CD8-positive, alpha-beta memory T cell (primary cell): ENCODE measurements around the gene HS3ST1. TPM values are rescaled to one million over a fixed set of nuclear protein-coding genes. Genes with fewer than 3 reads are reported as not detected.

Experiments
- CTCF ChIA-PET: fragments of 350-600 bp; sonication (Branson Sonifier 250); formaldehyde crosslinking; loops from one replicate; lab custom pipeline; 2021; ENCODE audit warnings: antibody characterized with exemption; lab: Charles Lee
- POLR2A ChIA-PET: fragments of 350-600 bp; sonication (Branson Sonifier 250); formaldehyde crosslinking; loops from one replicate; lab custom pipeline; 2021; ENCODE audit warnings: antibody characterized with exemption; lab: Charles Lee
- DNase-seq, 5 donors: peaks; one replicate each; pipeline versions ENCODE4 v3.0.0 to v3.0.0-alpha.2; 2020 to 2022; ENCODE audit warnings: mixed read lengths in 1 of 5
- H3K27ac ChIP-seq: one replicate; pipeline ENCODE4 v1.7.0; 2013; ENCODE audit warnings: low read depth, mild to moderate bottlenecking, low read length, moderate library complexity
- H3K27me3 ChIP-seq: 2 replicates; pipeline ENCODE4 v1.7.0; 2013; ENCODE audit warnings: low read length, mild to moderate bottlenecking; ENCODE audit not compliant: insufficient read depth, poor library complexity, severe bottlenecking
- H3K36me3 ChIP-seq: 2 replicates; pipeline ENCODE4 v1.7.0; 2013; ENCODE audit warnings: mild to moderate bottlenecking, low read length, moderate library complexity; ENCODE audit not compliant: insufficient read depth
- H3K4me1 ChIP-seq: 2 replicates; pipeline ENCODE4 v1.7.0; 2013; ENCODE audit warnings: mild to moderate bottlenecking, low read length, moderate library complexity; ENCODE audit not compliant: insufficient read depth
- H3K4me3 ChIP-seq: 2 replicates; pipeline ENCODE4 v1.7.0; 2013; ENCODE audit warnings: mild to moderate bottlenecking, low read length
- H3K9me3 ChIP-seq: 2 replicates; pipeline ENCODE4 v1.7.0; 2013; ENCODE audit warnings: mild to moderate bottlenecking, low read length
- H3K27ac Mint-ChIP-seq, 8 donors: one replicate each; pipeline ENCODE4 v1.8.0; 2020 to 2021; ENCODE audit warnings: mixed read lengths in 8 of 8, mild to moderate bottlenecking in 6 of 8, inconsistent platforms in 3 of 8, moderate library complexity in 3 of 8
- H3K27me3 Mint-ChIP-seq, 2 donors: one replicate each; pipeline ENCODE4 v1.8.0; 2020 to 2021; ENCODE audit warnings: mixed read lengths in 2 of 2, mild to moderate bottlenecking in 1 of 2, moderate library complexity in 1 of 2
- H3K36me3 Mint-ChIP-seq, 3 donors: one replicate each; pipeline ENCODE4 v1.8.0; 2020 to 2021; ENCODE audit warnings: mixed read lengths in 3 of 3, inconsistent platforms in 1 of 3, mild to moderate bottlenecking in 1 of 3
- H3K4me1 Mint-ChIP-seq, 3 donors: one replicate each; pipeline ENCODE4 v1.8.0; 2020 to 2021; ENCODE audit warnings: mixed read lengths in 3 of 3, inconsistent platforms in 1 of 3, mild to moderate bottlenecking in 1 of 3
- H3K4me3 Mint-ChIP-seq, 7 donors: one replicate each; pipeline ENCODE4 v1.8.0; 2020 to 2021; ENCODE audit warnings: mixed read lengths in 7 of 7, mild to moderate bottlenecking in 6 of 7, moderate library complexity in 4 of 7, inconsistent platforms in 2 of 7
- H3K9me3 Mint-ChIP-seq, 5 donors: one replicate each; pipeline ENCODE4 v1.8.0; 2020 to 2022; ENCODE audit warnings: mixed read lengths in 5 of 5, mild to moderate bottlenecking in 3 of 5, moderate library complexity in 2 of 5, inconsistent platforms in 1 of 5
- polyA plus RNA-seq: library from polyadenylated mRNA; unstranded; fragments of 300-500 nt; fragmentation: Illumina TruSeq; gene quantifications from one replicate; pipeline ENCODE4 v1.2.3, GENCODE V29; 2021
- total RNA-seq, 2 experiments: library from RNA; stranded (reverse); gene quantifications; one replicate each; pipeline ENCODE4 v1.2.3, GENCODE V29; 2021

The HS3ST1 gene
- total and polyA plus RNA-seq, 3 experiments from 2014 or later, result 0.07 to 0.35 TPM; not detected in 1

DNA sequence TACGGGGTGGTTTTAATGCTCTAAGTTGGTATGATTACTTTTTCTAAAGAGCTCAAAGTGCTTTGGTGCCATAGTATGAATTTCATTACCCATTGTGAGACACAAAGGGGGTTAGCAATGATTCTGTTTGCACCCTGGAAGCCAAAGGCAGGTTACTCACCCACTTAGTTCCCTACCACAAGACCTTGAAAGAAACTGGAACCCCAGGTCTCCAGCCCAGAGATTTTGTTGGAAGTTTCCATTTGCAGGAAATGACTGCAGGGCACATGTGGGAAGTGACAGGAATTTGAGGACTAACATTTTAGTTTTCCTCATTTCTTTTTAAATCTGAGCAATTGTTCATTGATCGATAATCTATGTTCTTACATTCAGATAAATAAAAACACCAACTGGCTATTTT, 1.8 kb upstream of the HS3ST1 start:
- H3K4me3 Mint-ChIP-seq, result peak overlapping the region in 2 of 7 donors; percentile 5 to 29
- H3K9me3 Mint-ChIP-seq, result no peaks in the 10 kb centered on the region
- H3K9me3 ChIP-seq, result no peaks in the 10 kb centered on the region
- H3K4me1 Mint-ChIP-seq, result peaks cover 12 to 26% (median 16%) of the 10 kb centered on the region in 3 donors
- no peaks in the 10 kb centered on the region for H3K36me3 Mint-ChIP-seq
- peaks cover 31 to 57% of the 10 kb centered on the region in 2 donors for H3K27me3 Mint-ChIP-seq
- H3K4me1 ChIP-seq, result peaks cover 8% of the 10 kb centered on the region
- H3K27ac ChIP-seq, result no peak overlapping the region
- ChIA-PET CTCF (no interaction called here), POLR2A (no interaction called here)
- H3K36me3 ChIP-seq, result no peaks in the 10 kb centered on the region
- DNase-seq, result no peak
- no peak overlapping the region for H3K4me3 ChIP-seq
- peaks cover 10% of the 10 kb centered on the region for H3K27me3 ChIP-seq
- H3K27ac Mint-ChIP-seq, result no peak overlapping the region

DNA sequence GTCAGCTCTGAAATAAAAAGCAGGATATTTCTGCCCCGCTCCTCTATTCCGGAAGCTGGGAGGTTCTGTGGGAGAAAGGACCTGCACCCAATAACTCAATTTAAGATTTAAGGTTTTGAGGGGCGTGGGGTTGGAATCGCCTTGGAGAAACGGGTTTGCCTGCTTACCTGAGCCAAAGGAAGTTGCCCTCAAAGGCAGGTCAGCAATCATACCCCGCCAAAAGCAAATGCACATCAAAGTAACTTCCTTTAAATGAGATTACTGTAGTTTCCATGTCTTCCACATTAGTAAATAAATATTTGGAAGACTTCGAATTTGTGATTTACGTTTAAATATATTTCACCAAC, 978 bp upstream of the HS3ST1 start:
- H3K27me3 Mint-ChIP-seq, result peaks cover 31 to 57% of the 10 kb centered on the region in 2 donors
- Histone ChIP-seq H3K9me3 (no peaks in the 10 kb centered on the region), H3K36me3 (no peaks in the 10 kb centered on the region), H3K27ac (no peak overlapping the region), H3K4me3 (no peak overlapping the region), H3K27me3 (peaks cover 10% of the 10 kb centered on the region), H3K4me1 (peaks cover 8% of the 10 kb centered on the region)
- no peak overlapping the region for H3K27ac Mint-ChIP-seq
- ChIA-PET CTCF (no interaction called here), POLR2A (no interaction called here)
- no peak for DNase-seq
- no peaks in the 10 kb centered on the region for H3K36me3 Mint-ChIP-seq
- H3K4me1 Mint-ChIP-seq, result peaks cover 12 to 26% (median 16%) of the 10 kb centered on the region in 3 donors
- H3K9me3 Mint-ChIP-seq, result no peaks in the 10 kb centered on the region
- peak overlapping the region; percentile 27 to 79 (median 64) for H3K4me3 Mint-ChIP-seq

DNA sequence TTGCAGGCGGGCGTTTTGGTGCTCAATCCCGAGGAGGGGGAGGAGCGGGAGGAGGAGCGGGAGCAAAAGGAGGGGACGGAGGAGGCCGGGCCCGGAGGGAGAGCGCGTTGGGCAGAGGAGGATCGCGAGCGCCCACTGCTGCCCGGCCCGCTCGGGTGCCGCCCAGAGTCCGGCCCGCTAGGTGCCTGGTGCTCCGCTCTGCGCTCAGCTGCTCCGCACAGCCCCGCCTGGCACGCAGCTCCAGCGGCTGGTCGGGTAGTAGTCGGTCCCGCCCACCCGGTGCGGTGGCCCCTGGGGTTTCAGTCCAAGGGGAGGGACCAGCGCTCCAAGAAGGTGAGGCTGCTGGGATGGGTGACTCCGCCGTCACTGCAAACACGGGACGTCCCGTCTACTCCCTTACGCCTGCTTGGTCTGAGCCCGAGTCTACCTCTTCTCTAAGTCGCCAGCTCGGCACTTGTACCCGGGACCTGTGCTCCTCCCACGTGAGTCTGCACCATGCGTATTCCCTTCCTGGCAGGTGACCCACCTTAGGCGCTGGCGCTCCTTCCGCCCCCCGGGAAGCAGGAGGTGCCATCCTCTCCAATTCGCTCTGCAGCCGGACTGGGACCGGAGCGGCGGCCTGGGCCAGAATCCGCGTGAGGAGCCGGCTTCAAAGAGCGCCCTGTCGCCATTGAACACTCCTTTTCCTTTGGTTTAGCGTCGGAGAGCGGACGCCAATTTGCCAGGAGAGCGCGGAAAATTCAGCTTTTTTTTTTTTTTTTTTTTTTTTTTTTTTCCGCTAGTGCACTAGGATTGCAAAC, 405 bp upstream of the HS3ST1 start:
- Mint-ChIP-seq H3K27me3 (peaks cover 31 to 57% of the 10 kb centered on the region in 2 donors), H3K4me1 (peaks cover 12 to 26% (median 16%) of the 10 kb centered on the region in 3 donors), H3K4me3 (peak overlapping the region; percentile 27 to 84 (median 68)), H3K36me3 (no peaks in the 10 kb centered on the region), H3K27ac (no peak overlapping the region), H3K9me3 (no peaks in the 10 kb centered on the region)
- POLR2A ChIA-PET, result no interaction called here
- CTCF ChIA-PET, result no interaction called here
- peak in 3 of 5 donors; percentile 5 to 22 (median 5) for DNase-seq
- Histone ChIP-seq H3K4me1 (peaks cover 8% of the 10 kb centered on the region), H3K36me3 (no peaks in the 10 kb centered on the region), H3K27ac (no peak overlapping the region), H3K9me3 (no peaks in the 10 kb centered on the region), H3K27me3 (peaks cover 10% of the 10 kb centered on the region), H3K4me3 (peak overlapping the region; percentile 47)

DNA sequence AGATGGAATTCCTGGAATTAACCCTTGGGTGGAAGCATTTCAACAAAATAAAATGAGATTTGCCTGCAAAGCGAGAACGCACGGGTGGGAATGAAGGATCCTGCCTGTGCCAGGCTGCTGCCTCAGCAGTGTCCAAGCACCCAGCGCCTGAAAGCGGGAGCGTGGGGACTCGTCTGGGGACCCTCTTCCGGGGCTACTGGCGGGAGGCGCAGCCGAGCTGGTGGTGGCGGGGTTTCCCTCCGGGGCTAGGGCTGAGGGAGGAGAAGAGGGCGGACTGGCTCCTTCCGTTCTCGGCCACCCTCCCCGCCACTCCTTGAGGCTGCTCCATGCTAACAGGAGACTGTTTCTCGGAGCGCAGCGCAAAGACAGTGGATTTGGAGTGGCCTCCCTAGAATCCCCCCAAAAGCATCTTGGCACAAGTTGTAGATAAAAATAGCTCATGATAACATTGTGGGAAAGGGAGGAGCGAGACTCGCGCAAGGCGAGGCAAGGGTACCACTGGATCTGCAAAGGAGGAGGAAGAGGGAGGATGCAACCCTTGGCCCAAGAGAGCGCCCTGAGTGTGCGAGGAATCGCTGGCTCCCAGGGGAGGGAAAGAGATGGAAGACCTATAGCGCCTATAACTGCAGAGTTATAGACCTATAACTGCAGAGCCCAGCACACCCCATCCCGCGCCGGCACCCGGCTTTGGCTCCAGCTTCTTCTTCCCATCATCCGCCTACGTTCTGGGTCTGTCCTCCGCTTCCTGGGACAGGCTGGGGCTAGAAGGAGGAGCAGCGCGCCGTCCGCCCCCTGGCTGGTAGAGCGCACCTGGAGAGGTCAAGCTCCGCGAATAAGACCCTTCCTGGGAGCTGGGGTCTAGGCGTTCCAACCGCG, 1.3 kb downstream of the HS3ST1 start:
- Histone ChIP-seq H3K4me3 (no peak overlapping the region), H3K27ac (no peak overlapping the region), H3K27me3 (peaks cover 10% of the 10 kb centered on the region), H3K4me1 (peaks cover 8% of the 10 kb centered on the region), H3K36me3 (no peaks in the 10 kb centered on the region), H3K9me3 (no peaks in the 10 kb centered on the region)
- CTCF ChIA-PET, result no interaction called here
- Mint-ChIP-seq H3K36me3 (no peaks in the 10 kb centered on the region), H3K9me3 (no peaks in the 10 kb centered on the region), H3K27me3 (peaks cover 27 to 51% of the 10 kb centered on the region in 2 donors), H3K27ac (no peak overlapping the region), H3K4me3 (peak overlapping the region; percentile 19 to 84 (median 67)), H3K4me1 (peaks cover 12 to 26% (median 16%) of the 10 kb centered on the region in 3 donors)
- no peak for DNase-seq
- POLR2A ChIA-PET, result no interaction called here

DNA sequence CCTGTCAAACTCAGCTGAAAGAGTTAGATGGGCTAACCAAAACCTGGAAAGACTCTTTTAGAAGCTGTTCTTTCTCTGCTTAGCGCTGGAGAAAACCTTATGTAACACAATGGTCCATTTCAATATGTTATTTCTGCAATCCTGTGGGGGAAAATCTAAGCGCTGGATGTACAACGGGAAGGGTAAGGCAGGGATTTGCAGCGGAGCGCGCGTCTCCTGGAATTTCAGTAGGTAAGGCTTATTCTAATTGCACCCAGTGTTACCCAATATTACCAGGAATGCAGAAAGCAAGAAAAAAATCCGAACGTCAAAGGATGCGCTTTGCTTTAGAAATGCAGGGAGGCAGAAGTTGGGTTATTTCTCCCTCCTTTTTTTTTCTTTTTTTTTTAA, 2.0 kb downstream of the HS3ST1 start:
- H3K27me3 ChIP-seq, result peaks cover 10% of the 10 kb centered on the region
- peaks cover 8% of the 10 kb centered on the region for H3K4me1 ChIP-seq
- H3K4me1 Mint-ChIP-seq, result peaks cover 12 to 26% (median 16%) of the 10 kb centered on the region in 3 donors
- H3K4me3 ChIP-seq, result no peak overlapping the region
- H3K4me3 Mint-ChIP-seq, result peak overlapping the region in 3 of 7 donors; percentile 13 to 29 (median 19)
- no peaks in the 10 kb centered on the region for H3K36me3 ChIP-seq
- H3K27me3 Mint-ChIP-seq, result peaks cover 27 to 47% of the 10 kb centered on the region in 2 donors
- H3K27ac Mint-ChIP-seq, result no peak overlapping the region
- H3K27ac ChIP-seq, result no peak overlapping the region
- no peaks in the 10 kb centered on the region for H3K9me3 ChIP-seq
- H3K36me3 Mint-ChIP-seq, result no peaks in the 10 kb centered on the region
- ChIA-PET POLR2A (no interaction called here), CTCF (interaction anchor here (0.7 to 1.3 kb wide), 2 partner anchors 9 to 27 kb away, joined by 3 read pairs; no protein-coding TSS in a partner anchor)
- DNase-seq, result no peak
- H3K9me3 Mint-ChIP-seq, result no peaks in the 10 kb centered on the region

DNA sequence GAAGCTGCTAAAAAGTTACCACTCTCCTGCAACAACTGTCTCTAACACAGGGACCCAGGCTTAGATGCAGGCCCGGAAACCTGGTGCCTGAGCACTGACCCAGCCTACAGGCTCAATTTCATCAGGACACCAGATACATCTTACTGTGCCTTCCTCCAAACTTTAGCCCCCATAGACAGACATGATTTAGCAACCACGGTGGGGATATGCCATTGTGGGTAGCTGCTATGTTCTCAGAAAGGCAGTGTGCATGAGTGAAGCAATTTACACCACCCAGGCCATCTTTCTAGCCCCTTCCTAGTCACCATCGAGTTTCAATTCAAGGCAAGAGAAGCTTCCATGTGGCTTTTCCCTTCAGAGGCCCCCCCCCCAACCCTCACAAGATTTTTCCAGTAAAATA, 2.7 kb downstream of the HS3ST1 start:
- CTCF ChIA-PET, result interaction anchor here (0.7 to 1.3 kb wide), 2 partner anchors 9 to 28 kb away, joined by 3 read pairs; no protein-coding TSS in a partner anchor
- POLR2A ChIA-PET, result no interaction called here
- Mint-ChIP-seq H3K36me3 (no peaks in the 10 kb centered on the region), H3K4me1 (peaks cover 12 to 26% (median 16%) of the 10 kb centered on the region in 3 donors), H3K27me3 (peaks cover 27 to 41% of the 10 kb centered on the region in 2 donors), H3K9me3 (no peaks in the 10 kb centered on the region), H3K27ac (no peak overlapping the region), H3K4me3 (no peak overlapping the region)
- DNase-seq, result no peak
- peaks cover 10% of the 10 kb centered on the region for H3K27me3 ChIP-seq
- H3K27ac ChIP-seq, result no peak overlapping the region
- no peaks in the 10 kb centered on the region for H3K9me3 ChIP-seq
- peaks cover 8% of the 10 kb centered on the region for H3K4me1 ChIP-seq
- no peak overlapping the region for H3K4me3 ChIP-seq
- H3K36me3 ChIP-seq, result no peaks in the 10 kb centered on the region

DNA sequence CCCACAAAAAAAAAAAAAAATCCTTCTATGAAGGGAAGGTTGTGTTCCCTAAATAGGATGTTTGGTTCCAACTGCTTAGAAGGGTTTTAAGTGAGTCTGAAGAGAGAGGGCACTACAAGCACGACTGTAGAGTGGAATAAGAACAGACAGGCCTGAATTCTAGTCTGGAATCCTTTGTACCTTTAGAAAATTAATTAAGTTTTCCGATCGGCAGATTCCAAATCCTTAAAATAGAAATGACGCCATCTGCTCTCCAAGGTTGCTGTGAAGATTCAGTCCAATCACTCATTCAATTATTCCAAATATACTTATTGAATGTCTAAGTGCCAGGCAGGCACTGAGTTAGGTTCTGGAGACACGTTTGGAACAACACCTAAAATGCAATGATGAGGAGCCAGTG, 3.8 kb downstream of the HS3ST1 start:
- Mint-ChIP-seq H3K36me3 (no peaks in the 10 kb centered on the region), H3K4me1 (peaks cover 12 to 26% (median 16%) of the 10 kb centered on the region in 3 donors), H3K9me3 (no peaks in the 10 kb centered on the region), H3K27ac (no peak overlapping the region), H3K4me3 (no peak overlapping the region), H3K27me3 (peaks cover 23 to 32% of the 10 kb centered on the region in 2 donors)
- Histone ChIP-seq H3K4me1 (peaks cover 8% of the 10 kb centered on the region), H3K4me3 (no peak overlapping the region), H3K27ac (no peak overlapping the region), H3K9me3 (no peaks in the 10 kb centered on the region), H3K36me3 (no peaks in the 10 kb centered on the region), H3K27me3 (peaks cover 10% of the 10 kb centered on the region)
- DNase-seq, result no peak
- CTCF ChIA-PET, result interaction anchor here (0.8 kb wide), 1 partner anchor 11 kb away, joined by 6 read pairs; no protein-coding TSS in a partner anchor
- POLR2A ChIA-PET, result no interaction called here
